ENCODE data around the gene COL4A1.

- no peak for TF ChIP-seq CTCF (IDR thresholded peaks at IDR 0.05)
- TF ChIP-seq POLR2A (IDR thresholded peaks at IDR 0.05), result no peak
Measured at GRCh38 chr13:110240943-110241342, 66.0 kb downstream of the COL4A1 start.

Measured in heart left ventricle (tissue), 13 donors.